Endothelial cell of umbilical vein (primary cell): Measurements from ENCODE around the gene TMEM87B. TPM values are rescaled to one million over a fixed set of nuclear protein-coding genes. Genes with fewer than 3 reads are reported as not detected.

ENCODE experiments used
- BruUV-seq: library from RNA; stranded (reverse); fragments of 400-500 nt; replicated peaks from 2 replicates; lab custom pipeline; 2021; lab: Mats Ljungman, UMichigan
- CTCF ChIA-PET: fragments of 300-600, 350-600 bp; sonication (Branson Sonifier 250); formaldehyde crosslinking; loops from one replicate; lab custom pipeline; 2021; ENCODE audit warnings: antibody characterized with exemption, inconsistent platforms; lab: Charles Lee
- POLR2A ChIA-PET: fragments of 300-600, 350-600 bp; sonication (Branson Sonifier 250); formaldehyde crosslinking; loops from one replicate; lab custom pipeline; 2021; ENCODE audit warnings: antibody characterized with exemption, inconsistent platforms; lab: Charles Lee
- DNase-seq: peaks from one replicate; pipeline ENCODE4 v3.0.0-alpha.2; 2011; ENCODE audit warnings: low read depth, low spot score
- FAIRE-seq: peaks from 2 replicates; lab custom pipeline; 2011; peaks lifted over from hg19 to GRCh38; lab: Jason Lieb, UNC
- H2AFZ ChIP-seq: 2 replicates; pipeline ENCODE4 v1.6.0; 2012; ENCODE audit warnings: low read depth, low read length, control low read depth, inconsistent platforms
- H3K27ac ChIP-seq: 2 replicates; pipeline ENCODE4 v1.5.1; 2011; ENCODE audit warnings: low read depth, mild to moderate bottlenecking, control low read depth, low read length, moderate library complexity; ENCODE audit not compliant: insufficient read depth
- H3K27me3 ChIP-seq, 2 experiments: 2 replicates each; pipeline versions ENCODE4 v1.6.0 to v1.6.1; 2011; ENCODE audit warnings: low read length in 2 of 2, mixed read lengths in 1 of 2; ENCODE audit not compliant: control insufficient read depth in 2 of 2, insufficient read depth in 2 of 2
- H3K36me3 ChIP-seq, 2 experiments: 2 replicates in 1 of 2; 3 replicates in 1 of 2; pipeline ENCODE4 v1.5.1; 2011; ENCODE audit warnings: low read length in 2 of 2, mild to moderate bottlenecking in 1 of 2, moderate library complexity in 1 of 2; ENCODE audit not compliant: control insufficient read depth in 2 of 2, insufficient read depth in 2 of 2; ENCODE audit errors: extremely low read depth in 1 of 2
- H3K4me1 ChIP-seq: 3 replicates; pipeline ENCODE4 v1.5.1; 2011; ENCODE audit warnings: mild to moderate bottlenecking, low read length; ENCODE audit not compliant: control insufficient read depth, insufficient read depth; ENCODE audit errors: extremely low read depth
- H3K4me2 ChIP-seq: 2 replicates; pipeline ENCODE4 v1.6.1; 2011; ENCODE audit warnings: low read length, control low read depth, mixed read lengths; ENCODE audit not compliant: insufficient read depth
- H3K4me3 ChIP-seq, 3 experiments: fragments of 200-600 bp in 1 of 3; sonication (generic), shearing (Covaris generic) in 1 of 3; replicated peaks in 1 of 3; 2 replicates each; pipeline ENCODE4 v1.5.1; 2011 to 2016; ENCODE audit warnings: control low read depth in 3 of 3, low read length in 3 of 3, mild to moderate bottlenecking in 2 of 3, inconsistent platforms in 1 of 3, low read depth in 1 of 3, moderate library complexity in 1 of 3; ENCODE audit not compliant: insufficient read depth in 1 of 3
- H3K79me2 ChIP-seq: 2 replicates; pipeline ENCODE4 v1.6.0; 2012; ENCODE audit warnings: low read length, inconsistent platforms; ENCODE audit not compliant: control insufficient read depth, insufficient read depth
- H3K9ac ChIP-seq: replicated peaks from 2 replicates; pipeline ENCODE3; 2011; ENCODE audit warnings: low read length, control low read depth; ENCODE audit not compliant: insufficient read depth; ENCODE audit errors: extremely low read depth
- H3K9me1 ChIP-seq: replicated peaks from 3 replicates; pipeline ENCODE4 v1.6.0; 2011; ENCODE audit warnings: mild to moderate bottlenecking, low read length; ENCODE audit not compliant: control insufficient read depth, insufficient read depth; ENCODE audit errors: extremely low read depth
- H3K9me3 ChIP-seq: replicated peaks from 2 replicates; pipeline ENCODE4 v1.5.1; 2012; ENCODE audit warnings: low read length, inconsistent platforms; ENCODE audit not compliant: control insufficient read depth, insufficient read depth
- H4K20me1 ChIP-seq: replicated peaks from 2 replicates; pipeline ENCODE3; 2011; ENCODE audit warnings: mild to moderate bottlenecking, low read length; ENCODE audit not compliant: control insufficient read depth, insufficient read depth; ENCODE audit errors: extremely low read depth
- EZH2 ChIP-seq: IDR thresholded peaks from 2 replicates; pipeline ENCODE4 v1.6.1; 2012; ENCODE audit warnings: borderline replicate concordance, low read depth, mild to moderate bottlenecking, moderate library complexity, low read length, inconsistent platforms; ENCODE audit not compliant: severe bottlenecking
- GATA2 ChIP-seq: IDR thresholded peaks from 2 replicates; pipeline ENCODE4 v1.7.0; 2011; ENCODE audit warnings: low read depth, mild to moderate bottlenecking, moderate library complexity, mixed read lengths, low read length; ENCODE audit not compliant: insufficient read length, insufficient read depth
- JUN ChIP-seq: IDR thresholded peaks from 2 replicates; pipeline ENCODE4 v1.6.1; 2011; ENCODE audit warnings: borderline replicate concordance, low read depth; ENCODE audit not compliant: insufficient read length, insufficient read depth
- MAX ChIP-seq: IDR thresholded peaks from 2 replicates; pipeline ENCODE4 v1.6.1; 2011; ENCODE audit not compliant: insufficient read depth, insufficient read length
- POLR2A ChIP-seq: IDR thresholded peaks from 2 replicates; pipeline ENCODE4 v1.6.1; 2012; ENCODE audit warnings: low read depth, mild to moderate bottlenecking, control low read depth, low read length
- POLR2AphosphoS5 ChIP-seq: IDR thresholded peaks from 2 replicates; pipeline ENCODE4 v1.6.1; 2012; ENCODE audit warnings: low read depth, mild to moderate bottlenecking, control low read depth, low read length, moderate library complexity; ENCODE audit not compliant: insufficient read depth
- dilution Hi-C: fragments of 300-500 bp; cut with MboI; formaldehyde crosslinking; loops from one replicate; pipeline ENCODE4 v1.15.0; 2019; ENCODE audit warnings: low sequenced_read_pairs; ENCODE audit not compliant: extremely low pct_ligation_motif_present
- intact Hi-C: fragments of 100-400 bp; cut with micrococcal nuclease; formaldehyde crosslinking; loops from one replicate; pipeline ENCODE4 v1.10.0; 2022
- polyA plus RNA-seq, 4 experiments: library from polyadenylated mRNA; depleted of rRNA in 3 of 4; stranded (reverse) in 3 of 4; unstranded in 1 of 4; fragments of >200 nt; gene quantifications; 2 replicates each; pipeline versions ENCODE4 v1.2.1 to v1.2.3, GENCODE V29; 2011 to 2012; ENCODE audit warnings: missing spikeins in 1 of 4
- total RNA-seq: library from RNA; stranded (reverse); gene quantifications from 2 replicates; pipeline ENCODE4 v1.2.3, GENCODE V29; 2021
- TF ChIP-seq, protein P1 (sequence below), 2 donors: IDR thresholded peaks; 1 replicate in 1 of 2; 2 replicates in 1 of 2; pipeline ENCODE4 v1.5.1; 2011; ENCODE audit warnings: low read length in 2 of 2, mild to moderate bottlenecking in 2 of 2, moderate library complexity in 2 of 2, control low read depth in 1 of 2, inconsistent platforms in 1 of 2, low read depth in 1 of 2; ENCODE audit not compliant: insufficient read depth in 1 of 2; ENCODE audit errors: extremely low read depth in 1 of 2

TMEM87B gene
- total and polyA plus RNA-seq, 2 donors (not counting 3 experiments of a cell fraction or from before 2014, with no cell fraction given): 17.6 to 21.5 TPM

GRCh38 chr2:112006076-112006410 is 49.0 kb upstream of the TMEM87B start:
- BruUV-seq: no TSS peak
- Histone ChIP-seq H3K9me1 (no peaks in the 10 kb centered on the region), H3K27me3 (no peaks in the 10 kb centered on the region), H3K9ac (no peak overlapping the region), H2AFZ (no peak overlapping the region), H3K4me1 (peaks cover 9% of the 10 kb centered on the region), H3K4me3 (no peak overlapping the region), H3K79me2 (no peaks in the 10 kb centered on the region), H3K36me3 (peaks cover 7 to 20% of the 10 kb centered on the region in 2 experiments), H3K4me2 (no peak overlapping the region), H4K20me1 (no peaks in the 10 kb centered on the region), H3K9me3 (no peaks in the 10 kb centered on the region), H3K27ac (no peak overlapping the region)
- dilution Hi-C loops (no loop called here), intact Hi-C loops (no loop called here)
- DNase-seq: no peak
- FAIRE-seq: no peak
- no peak for TF ChIP-seq EZH2
- TF ChIP-seq POLR2AphosphoS5: no peak
- TF ChIP-seq POLR2A: no peak
- TF ChIP-seq, protein P1, sequence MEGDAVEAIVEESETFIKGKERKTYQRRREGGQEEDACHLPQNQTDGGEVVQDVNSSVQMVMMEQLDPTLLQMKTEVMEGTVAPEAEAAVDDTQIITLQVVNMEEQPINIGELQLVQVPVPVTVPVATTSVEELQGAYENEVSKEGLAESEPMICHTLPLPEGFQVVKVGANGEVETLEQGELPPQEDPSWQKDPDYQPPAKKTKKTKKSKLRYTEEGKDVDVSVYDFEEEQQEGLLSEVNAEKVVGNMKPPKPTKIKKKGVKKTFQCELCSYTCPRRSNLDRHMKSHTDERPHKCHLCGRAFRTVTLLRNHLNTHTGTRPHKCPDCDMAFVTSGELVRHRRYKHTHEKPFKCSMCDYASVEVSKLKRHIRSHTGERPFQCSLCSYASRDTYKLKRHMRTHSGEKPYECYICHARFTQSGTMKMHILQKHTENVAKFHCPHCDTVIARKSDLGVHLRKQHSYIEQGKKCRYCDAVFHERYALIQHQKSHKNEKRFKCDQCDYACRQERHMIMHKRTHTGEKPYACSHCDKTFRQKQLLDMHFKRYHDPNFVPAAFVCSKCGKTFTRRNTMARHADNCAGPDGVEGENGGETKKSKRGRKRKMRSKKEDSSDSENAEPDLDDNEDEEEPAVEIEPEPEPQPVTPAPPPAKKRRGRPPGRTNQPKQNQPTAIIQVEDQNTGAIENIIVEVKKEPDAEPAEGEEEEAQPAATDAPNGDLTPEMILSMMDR (IDR thresholded peaks at IDR 0.05; ENCODE audit: extremely low read depth in 1 of 2, insufficient read depth in 1 of 2, low read depth in 1 of 2, low read length in 2 of 2): no peak
- no peak for TF ChIP-seq JUN
- TF ChIP-seq GATA2: no peak
- no peak for TF ChIP-seq MAX
- ChIA-PET POLR2A (no interaction called here), CTCF (interaction anchor here (1.2 to 2.4 kb wide), 5 partner anchors 11 to 105 kb away, joined by 3 to 7 read pairs (median 4); no protein-coding TSS in a partner anchor)
